Measurements from ENCODE around the gene STX8.
A peak's percentile ranks its signal among the peaks of the same experiment; 100 is the strongest.
"Not testable (repeated sequence)": the region's sequence is repeated elsewhere in the genome, so short reads cannot be mapped to it uniquely, and the experiment has no call there.

STX8 gene

GRCh38 chr17:9598661-9599060 lies 23.0 kb upstream of the STX8 start:
- no CpG with 5 or more reads among the region's 4 CpGs for WGBS (ENCODE audit: extremely low coverage, insufficient coverage, insufficient read length)
- H3K4me2 ChIP-seq (ENCODE audit: low read length), result no peak overlapping the region

DNA sequence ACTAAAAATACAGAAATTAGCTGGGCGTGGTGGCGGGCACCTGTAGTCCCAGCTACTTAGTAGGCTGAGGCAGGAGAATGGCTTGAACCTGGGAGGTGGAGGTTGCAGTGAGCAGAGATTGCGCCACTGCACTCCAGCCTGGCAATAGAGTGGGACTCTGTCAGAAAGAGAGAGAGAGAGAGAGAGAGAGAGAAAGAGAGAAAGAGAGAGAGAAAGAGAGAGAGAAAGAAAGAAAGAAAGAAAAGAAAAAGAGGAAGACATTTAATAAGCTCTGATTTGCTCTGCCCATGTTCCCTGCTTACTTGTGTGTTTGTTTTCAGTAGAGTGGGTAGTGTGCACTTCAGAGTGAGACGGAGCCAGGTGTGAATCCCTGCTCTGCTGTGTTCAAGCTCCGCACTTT lies 22.0 kb upstream of the STX8 start:
- H3K79me1 ChIP-seq (ENCODE audit: low read length); H3K36me3 ChIP-seq (ENCODE audit: control insufficient read depth in 1 of 2, insufficient read depth in 2 of 2, low read length in 2 of 2); H3K9ac ChIP-seq (ENCODE audit: low read length); H4K12ac ChIP-seq (ENCODE audit: low read depth, low read length); H3K27ac ChIP-seq (ENCODE audit: low read depth, low read length); H2BK120ac ChIP-seq (ENCODE audit: insufficient read depth, low read length, poor library complexity); H3K18ac ChIP-seq (ENCODE audit: low read length); H3K4ac ChIP-seq (ENCODE audit: low read depth, low read length); H2AK5ac ChIP-seq (ENCODE audit: low read length); H3K27me3 ChIP-seq (ENCODE audit: insufficient read depth, low read length); H3K4me2 ChIP-seq (ENCODE audit: low read length); H2AFZ ChIP-seq (ENCODE audit: insufficient read depth, low read length, poor library complexity); H4K91ac ChIP-seq (ENCODE audit: low read depth, low read length); H3K4me3 ChIP-seq (ENCODE audit: low read depth, low read length); H3K79me2 ChIP-seq (ENCODE audit: control insufficient read depth, insufficient read depth, low read length, poor library complexity); H3K14ac ChIP-seq (ENCODE audit: low read length); H3K23ac ChIP-seq (ENCODE audit: low read length); H3K9me3 ChIP-seq (ENCODE audit: insufficient read depth, low read depth, low read length); DNase-seq; H2BK12ac ChIP-seq (ENCODE audit: low read length); H2BK5ac ChIP-seq (ENCODE audit: low read depth, low read length, poor library complexity); H4K8ac ChIP-seq (ENCODE audit: low read depth, low read length); H3K4me1 ChIP-seq (ENCODE audit: control insufficient read depth in 1 of 2, insufficient read depth in 2 of 2, low read length in 2 of 2): not testable (repeated sequence)
- WGBS (ENCODE audit: extremely low coverage, insufficient coverage, insufficient read length), result no CpG with 5 or more reads among the region's 5 CpGs

More at GRCh38 chr17:9598661-9599060, 23.0 kb upstream of the STX8 start:
- H3K79me1 ChIP-seq (ENCODE audit: low read length), result no peaks in the 10 kb centered on the region
- no peak overlapping the region for H2AFZ ChIP-seq (ENCODE audit: insufficient read depth, low read length, poor library complexity)
- H2BK5ac ChIP-seq (ENCODE audit: low read depth, low read length, poor library complexity), result no peak overlapping the region
- no peak overlapping the region for H3K27ac ChIP-seq (ENCODE audit: low read depth, low read length)
- H3K9me3 ChIP-seq (ENCODE audit: insufficient read depth, low read depth, low read length), result no peaks in the 10 kb centered on the region
- no peak overlapping the region for H3K18ac ChIP-seq (ENCODE audit: low read length)
- H3K4ac ChIP-seq (ENCODE audit: low read depth, low read length), result no peak overlapping the region
- no peak overlapping the region for H2BK12ac ChIP-seq (ENCODE audit: low read length)
- H4K12ac ChIP-seq (ENCODE audit: low read depth, low read length), result no peak overlapping the region
- no peak overlapping the region for H4K91ac ChIP-seq (ENCODE audit: low read depth, low read length)
- DNase-seq, result peak in 1 of 2 donors; percentile 38
- no peaks in the 10 kb centered on the region for H3K27me3 ChIP-seq (ENCODE audit: insufficient read depth, low read length)
- no peak overlapping the region for H3K23ac ChIP-seq (ENCODE audit: low read length)
- H2AK5ac ChIP-seq (ENCODE audit: low read length), result no peak overlapping the region
- H4K8ac ChIP-seq (ENCODE audit: low read depth, low read length), result no peak overlapping the region
- no peak overlapping the region for H3K9ac ChIP-seq (ENCODE audit: low read length)
- no peak overlapping the region for H3K4me3 ChIP-seq (ENCODE audit: low read depth, low read length)
- no peak overlapping the region for H3K14ac ChIP-seq (ENCODE audit: low read length)
- H3K4me1 ChIP-seq (ENCODE audit: control insufficient read depth in 1 of 2, insufficient read depth in 2 of 2, low read length in 2 of 2), result no peaks in the 10 kb centered on the region
- no peak overlapping the region for H2BK120ac ChIP-seq (ENCODE audit: insufficient read depth, low read length, poor library complexity)
- no peaks in the 10 kb centered on the region for H3K36me3 ChIP-seq (ENCODE audit: control insufficient read depth in 1 of 2, insufficient read depth in 2 of 2, low read length in 2 of 2)
- no peaks in the 10 kb centered on the region for H3K79me2 ChIP-seq (ENCODE audit: control insufficient read depth, insufficient read depth, low read length, poor library complexity)

- no peaks in the 10 kb centered on the region for H3K9me3 ChIP-seq (ENCODE audit: insufficient read depth, low read depth, low read length)
- H3K27me3 ChIP-seq (ENCODE audit: insufficient read depth, low read length), result no peaks in the 10 kb centered on the region
- no peak overlapping the region for H4K12ac ChIP-seq (ENCODE audit: low read depth, low read length)
- no peak overlapping the region for H2AFZ ChIP-seq (ENCODE audit: insufficient read depth, low read length, poor library complexity)
- no peak overlapping the region for H2BK120ac ChIP-seq (ENCODE audit: insufficient read depth, low read length, poor library complexity)
- H3K4me3 ChIP-seq (ENCODE audit: low read depth, low read length), result no peak overlapping the region
- no peaks in the 10 kb centered on the region for H3K36me3 ChIP-seq (ENCODE audit: control insufficient read depth in 1 of 2, insufficient read depth in 2 of 2, low read length in 2 of 2)
- no peak overlapping the region for H3K14ac ChIP-seq (ENCODE audit: low read length)
- no peak overlapping the region for H2BK5ac ChIP-seq (ENCODE audit: low read depth, low read length, poor library complexity)
- H3K4me2 ChIP-seq (ENCODE audit: low read length), result no peak overlapping the region
- no peak for DNase-seq
- no peak overlapping the region for H3K9ac ChIP-seq (ENCODE audit: low read length)
- H2BK12ac ChIP-seq (ENCODE audit: low read length), result no peak overlapping the region
- H4K91ac ChIP-seq (ENCODE audit: low read depth, low read length), result no peak overlapping the region
- no peak overlapping the region for H2AK5ac ChIP-seq (ENCODE audit: low read length)
- no peak overlapping the region for H3K18ac ChIP-seq (ENCODE audit: low read length)
- H4K8ac ChIP-seq (ENCODE audit: low read depth, low read length), result no peak overlapping the region
- no peak overlapping the region for H3K27ac ChIP-seq (ENCODE audit: low read depth, low read length)
- H3K4ac ChIP-seq (ENCODE audit: low read depth, low read length), result no peak overlapping the region
- no CpG with 5 or more reads among the region's 6 CpGs for WGBS (ENCODE audit: extremely low coverage, insufficient coverage, insufficient read length)
- H3K4me1 ChIP-seq (ENCODE audit: control insufficient read depth in 1 of 2, insufficient read depth in 2 of 2, low read length in 2 of 2), result no peaks in the 10 kb centered on the region
- H3K79me2 ChIP-seq (ENCODE audit: control insufficient read depth, insufficient read depth, low read length, poor library complexity), result no peaks in the 10 kb centered on the region
- no peak overlapping the region for H3K23ac ChIP-seq (ENCODE audit: low read length)
- H3K79me1 ChIP-seq (ENCODE audit: low read length), result no peaks in the 10 kb centered on the region
These were observed 18.4 kb upstream of the STX8 start for GRCh38 chr17:9594065-9594464.

GRCh38 chr17:9587969-9588656 lies 12.5 kb upstream of the STX8 start:
- H3K18ac ChIP-seq (ENCODE audit: low read length), result no peak overlapping the region
- H3K14ac ChIP-seq (ENCODE audit: low read length), result no peak overlapping the region
- no peak overlapping the region for H2AFZ ChIP-seq (ENCODE audit: insufficient read depth, low read length, poor library complexity)
- H3K4me1 ChIP-seq (ENCODE audit: control insufficient read depth in 1 of 2, insufficient read depth in 2 of 2, low read length in 2 of 2), result no peaks in the 10 kb centered on the region
- no peaks in the 10 kb centered on the region for H3K79me1 ChIP-seq (ENCODE audit: low read length)
- H2BK120ac ChIP-seq (ENCODE audit: insufficient read depth, low read length, poor library complexity), result no peak overlapping the region
- no peak overlapping the region for H4K91ac ChIP-seq (ENCODE audit: low read depth, low read length)
- H4K12ac ChIP-seq (ENCODE audit: low read depth, low read length), result no peak overlapping the region
- no peak overlapping the region for H3K23ac ChIP-seq (ENCODE audit: low read length)
- no peak overlapping the region for H4K8ac ChIP-seq (ENCODE audit: low read depth, low read length)
- no peak overlapping the region for H3K27ac ChIP-seq (ENCODE audit: low read depth, low read length)
- H3K4me2 ChIP-seq (ENCODE audit: low read length), result no peak overlapping the region
- no peak overlapping the region for H3K9ac ChIP-seq (ENCODE audit: low read length)
- H2AK5ac ChIP-seq (ENCODE audit: low read length), result no peak overlapping the region
- no CpG with 5 or more reads among the region's 10 CpGs for WGBS (ENCODE audit: extremely low coverage, insufficient coverage, insufficient read length)
- no peaks in the 10 kb centered on the region for H3K79me2 ChIP-seq (ENCODE audit: control insufficient read depth, insufficient read depth, low read length, poor library complexity)
- H2BK12ac ChIP-seq (ENCODE audit: low read length), result no peak overlapping the region
- H3K36me3 ChIP-seq (ENCODE audit: control insufficient read depth in 1 of 2, insufficient read depth in 2 of 2, low read length in 2 of 2), result no peaks in the 10 kb centered on the region
- no peak for DNase-seq
- no peak overlapping the region for H3K4me3 ChIP-seq (ENCODE audit: low read depth, low read length)
- H3K27me3 ChIP-seq (ENCODE audit: insufficient read depth, low read length), result no peaks in the 10 kb centered on the region
- H3K4ac ChIP-seq (ENCODE audit: low read depth, low read length), result no peak overlapping the region
- H3K9me3 ChIP-seq (ENCODE audit: insufficient read depth, low read depth, low read length), result peaks cover 7% of the 10 kb centered on the region
- no peak overlapping the region for H2BK5ac ChIP-seq (ENCODE audit: low read depth, low read length, poor library complexity)
